Stimulated activated CD4-positive, alpha-beta T cell treated with anti-CD3 and anti-CD28 coated beads, Interleukin-4, amount 100 ng/mL, for 4 hours (primary cell): Measurements from ENCODE around the gene F2RL2.
"Not testable (repeated sequence)": the region's sequence is repeated elsewhere in the genome, so short reads cannot be mapped to it uniquely, and the experiment has no call there.

Experiments
- DNase-seq, 2 experiments: peaks; one replicate each; pipeline ENCODE4 v3.0.0-alpha.2; 2020

The F2RL2 gene

DNA sequence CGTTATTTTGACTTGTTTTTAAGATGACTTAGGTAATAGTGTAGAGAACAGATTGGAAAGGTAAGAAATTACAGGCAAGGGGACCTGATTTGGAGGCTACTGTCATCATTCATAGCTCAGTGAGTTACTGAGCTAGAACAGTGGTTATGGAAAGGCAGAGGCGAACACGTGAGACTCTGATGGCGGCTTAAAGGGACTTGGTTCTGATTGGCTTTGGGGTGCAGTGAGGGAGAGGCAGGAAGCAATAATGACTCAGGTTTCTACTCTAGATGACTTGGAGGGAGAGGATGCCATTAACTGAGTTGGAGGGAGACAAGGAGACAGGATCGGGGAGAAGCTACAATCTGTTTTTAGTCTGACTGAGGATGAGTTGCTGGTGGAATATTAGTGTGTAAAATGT is 3.0 kb downstream of the F2RL2 start:
- no peak for DNase-seq

DNA sequence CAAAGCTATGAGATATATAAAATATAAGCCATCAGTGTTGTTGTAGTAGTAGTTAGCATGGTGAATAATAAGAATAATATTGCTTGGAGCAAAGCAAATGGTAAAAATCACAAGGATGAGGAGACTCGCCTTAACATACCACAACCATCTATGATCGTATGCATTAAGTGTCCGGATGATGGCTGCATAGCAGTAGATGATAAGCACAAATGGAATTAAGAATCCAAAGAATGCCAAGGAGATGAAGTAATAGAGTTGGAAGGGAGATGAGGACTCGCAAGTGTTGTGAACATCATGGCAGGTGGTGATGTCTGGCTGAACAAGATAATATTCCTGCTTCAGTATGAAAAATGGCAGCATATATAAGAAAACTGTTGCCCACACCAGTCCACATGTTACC is 5.5 kb downstream of the F2RL2 start:
- DNase-seq, result no peak

DNA sequence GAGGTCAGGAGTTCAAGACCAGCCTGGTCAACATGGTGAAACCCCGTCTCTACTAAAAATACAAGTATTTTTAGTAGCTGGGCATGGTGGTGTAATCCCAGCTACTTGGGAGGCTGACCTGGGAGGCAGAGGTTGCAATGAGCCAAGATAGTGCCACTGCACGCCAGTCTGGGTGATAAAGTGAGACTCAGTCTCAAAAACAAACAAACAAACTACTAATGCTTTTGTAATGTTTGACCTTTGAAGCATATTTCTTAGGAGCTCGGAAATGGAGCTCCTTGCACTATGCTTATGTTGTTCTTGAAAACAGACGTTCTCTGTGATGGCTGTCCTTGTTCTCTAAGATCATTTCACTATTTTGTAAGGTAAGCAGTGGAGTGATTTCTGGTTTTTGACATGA is 6.0 kb downstream of the F2RL2 start:
- no peak for DNase-seq

DNA sequence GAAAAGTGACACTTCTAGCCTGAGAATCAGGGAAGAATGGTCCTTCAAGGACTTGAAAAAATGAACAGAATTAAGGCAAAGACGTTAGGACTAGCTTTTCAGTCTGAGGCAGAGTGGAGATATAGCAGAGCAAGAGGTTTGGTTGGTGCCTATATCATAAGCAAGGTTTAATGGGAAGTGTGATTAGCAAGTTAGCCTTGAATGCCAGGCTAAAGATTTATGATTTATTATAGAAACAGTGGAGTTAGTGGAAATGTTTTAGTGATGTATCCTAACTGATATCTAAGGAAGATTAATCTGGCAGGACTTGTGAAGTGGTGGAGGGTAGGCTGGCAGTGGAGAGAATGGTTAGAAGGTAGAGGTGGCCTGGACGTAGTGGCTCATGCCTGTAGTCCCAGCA is 7.0 kb downstream of the F2RL2 start:
- DNase-seq, result no peak

DNA sequence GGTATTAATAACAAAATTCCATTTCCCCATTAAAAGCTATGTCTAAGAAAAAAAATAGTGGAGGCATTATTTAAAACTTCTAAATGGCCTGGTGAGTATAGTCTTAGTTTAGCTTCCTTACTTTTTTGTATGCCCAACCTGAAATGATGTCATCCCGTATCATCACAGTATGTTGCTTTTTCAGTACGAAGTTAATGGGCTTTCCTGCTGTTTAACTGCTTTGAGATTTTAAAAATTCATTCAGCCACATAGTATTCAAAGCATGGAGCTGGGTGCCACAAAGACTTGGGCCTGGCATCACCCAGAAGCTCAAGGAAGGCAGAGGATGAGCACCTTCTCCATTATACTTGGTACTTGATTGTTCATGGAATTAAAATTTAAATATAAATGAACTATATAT is 7.4 kb downstream of the F2RL2 start:
- no peak for DNase-seq

DNA sequence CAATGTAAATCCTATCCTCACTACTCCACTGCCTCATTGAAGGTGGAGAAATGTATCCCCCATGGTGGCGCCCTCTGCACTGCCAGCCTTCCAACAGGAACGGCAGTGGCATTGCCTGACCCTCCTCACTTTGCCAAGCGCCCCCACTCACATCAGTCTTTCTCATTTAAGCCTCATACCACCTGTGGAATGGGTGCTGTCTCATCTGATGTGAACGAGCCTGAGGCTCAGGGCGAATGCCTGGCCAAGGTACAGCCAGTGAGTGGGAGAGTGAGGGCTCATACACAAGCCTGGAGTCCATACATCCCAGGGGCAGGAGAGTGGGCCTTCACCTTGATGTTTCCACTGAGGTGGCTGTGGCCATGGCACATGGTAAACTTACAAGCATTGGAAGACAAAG is 10.3 kb downstream of the F2RL2 start:
- DNase-seq, result no peak

DNA sequence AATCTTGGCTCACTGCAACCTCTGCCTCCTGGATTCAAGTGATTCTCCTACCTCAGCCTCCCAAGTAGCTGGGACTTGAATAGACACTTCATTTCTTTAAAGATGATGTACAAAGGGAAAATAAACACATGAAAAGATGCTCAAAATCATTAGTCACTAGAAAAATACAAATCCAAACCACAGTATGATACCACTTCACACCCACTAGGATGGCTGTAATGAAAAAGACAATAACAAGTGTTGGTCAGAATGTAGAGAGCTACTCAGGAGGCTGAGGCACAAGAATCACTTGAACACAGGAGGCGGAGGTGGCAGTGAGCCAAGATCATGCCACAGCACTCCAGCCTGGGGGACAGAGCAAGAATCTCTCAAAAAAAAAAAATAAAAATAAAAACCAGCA is 13.0 kb downstream of the F2RL2 start:
- DNase-seq, result no peak

DNA sequence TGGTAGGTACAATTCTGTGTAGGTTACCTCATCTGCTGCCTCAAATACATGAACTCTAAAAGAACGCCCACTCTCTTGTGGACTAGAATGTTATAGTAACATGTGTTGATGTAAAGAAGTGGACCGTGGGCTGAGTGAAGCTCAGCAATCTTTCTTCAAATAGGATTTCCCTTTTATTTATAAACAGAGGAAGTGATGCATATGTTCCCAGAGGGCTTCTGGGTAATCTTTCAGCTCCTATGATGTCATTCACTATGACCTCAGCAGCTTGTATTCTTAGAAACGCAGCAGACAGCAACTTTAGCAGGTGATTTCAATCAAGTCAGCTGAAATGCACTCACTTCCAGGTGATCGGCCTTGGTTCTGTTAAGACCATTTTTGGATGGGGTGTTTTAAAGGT is 14.4 kb downstream of the F2RL2 start:
- no peak for DNase-seq

DNA sequence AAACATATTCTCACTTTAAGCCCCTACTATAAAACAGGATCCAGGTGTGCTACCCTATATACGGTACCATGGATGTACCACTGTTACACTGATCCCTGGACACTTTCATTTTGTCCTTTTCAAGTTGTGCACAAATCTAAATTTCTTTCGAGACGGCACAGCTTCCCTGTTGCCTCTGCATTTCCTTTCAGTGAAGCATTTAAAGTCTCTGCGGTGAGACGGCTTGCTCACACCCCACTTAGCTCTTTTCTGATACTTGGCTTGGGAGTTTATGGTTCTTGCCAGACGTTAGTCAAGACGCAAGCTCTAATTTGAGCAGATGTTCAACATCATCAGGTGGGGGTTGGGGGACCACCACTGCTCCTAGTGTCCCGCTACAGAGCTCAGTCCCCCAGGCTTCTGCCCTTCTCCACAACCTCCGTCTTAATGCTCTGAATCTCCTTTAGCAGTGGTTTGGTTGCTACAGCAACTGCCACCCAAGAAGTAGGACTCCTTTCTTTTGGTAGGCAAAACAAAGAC is 15.8 kb downstream of the F2RL2 start:
- no peak for DNase-seq

DNA sequence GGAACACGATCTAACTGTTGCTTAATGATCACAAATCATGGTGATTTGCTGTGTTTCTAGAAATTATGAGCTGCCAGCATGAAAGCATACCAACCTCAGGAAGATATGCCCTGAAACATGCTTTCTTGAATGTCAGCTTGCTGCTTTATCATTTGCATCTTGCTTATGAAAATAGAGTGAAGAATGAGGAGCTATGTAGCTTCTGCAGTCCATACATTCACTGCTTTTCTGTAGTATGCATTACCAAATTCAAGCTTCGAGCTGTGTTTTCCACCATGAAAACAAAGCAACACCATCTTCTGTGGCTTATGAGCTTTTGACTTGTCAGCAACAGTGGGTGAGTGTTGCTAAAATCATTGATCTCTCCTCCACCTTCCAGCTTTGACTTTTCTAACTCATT is 16.5 kb downstream of the F2RL2 start:
- no peak for DNase-seq

DNA sequence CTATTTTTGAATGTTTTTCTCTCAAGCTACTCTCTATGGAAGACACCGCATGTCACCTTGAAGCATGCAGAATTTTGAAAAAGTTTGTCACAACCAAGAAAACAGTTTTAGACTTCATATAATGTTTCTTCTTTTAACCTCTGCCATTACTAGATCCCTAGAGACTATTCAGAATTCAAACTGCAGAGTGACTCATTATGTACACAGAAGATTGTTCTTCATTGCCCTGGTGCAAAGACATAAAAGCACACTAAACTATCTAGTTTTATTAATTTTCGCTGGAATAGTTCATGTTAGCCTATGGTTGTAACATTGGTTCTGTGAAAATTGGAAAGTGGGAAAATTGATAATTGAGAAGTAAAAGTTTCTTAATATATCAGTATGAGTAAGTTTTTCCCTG is 18.4 kb downstream of the F2RL2 start:
- no peak for DNase-seq

DNA sequence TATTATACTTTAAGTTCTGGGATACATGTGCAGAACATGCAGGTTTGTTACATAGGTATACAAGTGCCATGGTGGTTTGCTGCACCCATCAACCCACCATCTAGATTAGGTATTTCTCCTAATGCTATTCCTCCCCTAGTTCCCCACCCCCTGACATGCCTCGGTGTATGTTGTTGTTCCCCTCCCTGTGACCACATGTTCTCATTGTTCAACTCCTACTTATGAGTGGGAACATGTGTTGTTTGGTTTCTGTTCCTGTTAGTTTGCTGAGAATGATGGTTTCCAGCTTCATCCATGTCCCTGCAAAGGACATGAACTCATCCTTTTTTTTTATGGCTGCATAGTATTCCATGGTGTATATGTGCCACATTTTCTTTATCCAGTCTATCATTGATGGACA is 19.2 kb downstream of the F2RL2 start:
- DNase-seq, result not testable (repeated sequence)

DNA sequence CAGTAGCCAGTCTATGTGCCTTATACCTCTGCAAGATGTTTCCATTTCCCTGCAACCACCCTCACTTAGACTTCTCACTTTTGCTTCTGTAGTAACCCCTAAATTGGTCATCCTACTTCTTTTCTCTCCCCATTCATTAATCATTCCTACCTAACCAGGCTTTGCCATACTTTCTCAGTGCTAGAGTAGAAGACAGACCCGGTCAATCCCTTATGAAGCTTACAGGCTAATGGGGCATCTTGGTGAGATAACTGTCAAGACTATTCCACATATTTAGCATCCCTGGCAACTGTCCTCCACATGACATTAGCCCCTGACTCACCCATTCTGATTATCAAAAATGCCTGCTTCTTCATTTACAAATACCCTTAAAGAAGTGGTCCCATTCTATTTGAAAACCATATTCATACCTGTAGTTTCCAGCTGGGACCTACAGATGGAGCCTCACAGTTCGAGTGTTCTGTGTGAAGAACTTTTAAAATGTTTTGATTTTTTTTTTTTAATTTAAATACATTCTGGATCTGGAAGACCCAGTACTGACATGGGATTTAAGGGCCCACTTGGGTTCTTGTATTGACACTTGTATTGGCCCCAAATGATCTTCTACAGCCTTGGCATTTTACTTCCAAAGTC is 21.0 kb downstream of the F2RL2 start:
- DNase-seq, result no peak

DNA sequence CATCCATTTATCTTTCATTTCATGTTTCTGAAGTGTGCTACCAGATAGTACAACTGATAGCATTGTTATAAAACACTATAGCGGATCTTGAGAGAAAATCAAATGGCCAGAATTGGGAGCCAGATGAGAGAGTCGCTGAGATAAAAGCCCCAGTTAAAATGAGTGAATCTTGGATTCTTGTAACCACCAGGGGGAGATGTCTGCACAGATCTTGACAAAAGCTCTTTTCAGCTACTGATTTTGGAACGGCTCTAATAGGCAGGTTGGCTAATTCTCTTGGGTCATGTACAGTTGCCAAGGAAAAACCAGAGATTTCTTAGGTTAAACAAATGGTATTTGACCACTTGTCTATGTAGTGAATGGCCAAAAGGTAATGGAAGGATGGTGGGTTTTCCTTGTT is 21.7 kb downstream of the F2RL2 start:
- DNase-seq, result peak in 1 of 2 experiments; percentile 4

DNA sequence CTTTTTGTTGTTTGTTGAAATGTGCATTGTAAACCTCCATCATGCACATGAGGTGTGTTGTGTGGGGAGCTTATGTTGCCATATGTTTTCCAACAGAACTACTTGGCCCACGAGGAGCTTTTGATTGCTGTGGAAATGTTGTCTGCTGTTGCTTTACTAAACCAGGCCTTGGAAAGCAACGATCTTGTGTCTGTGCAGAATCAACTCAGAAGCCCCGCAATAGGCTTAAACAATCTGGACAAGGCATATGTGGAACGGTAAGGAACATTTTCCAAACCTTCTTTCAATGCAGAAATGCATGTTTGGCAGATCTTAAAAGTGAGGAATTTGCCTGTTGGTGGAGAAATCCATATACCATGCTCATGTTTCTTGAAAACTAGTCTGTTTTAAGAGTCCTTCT is 22.5 kb downstream of the F2RL2 start:
- no peak for DNase-seq

DNA sequence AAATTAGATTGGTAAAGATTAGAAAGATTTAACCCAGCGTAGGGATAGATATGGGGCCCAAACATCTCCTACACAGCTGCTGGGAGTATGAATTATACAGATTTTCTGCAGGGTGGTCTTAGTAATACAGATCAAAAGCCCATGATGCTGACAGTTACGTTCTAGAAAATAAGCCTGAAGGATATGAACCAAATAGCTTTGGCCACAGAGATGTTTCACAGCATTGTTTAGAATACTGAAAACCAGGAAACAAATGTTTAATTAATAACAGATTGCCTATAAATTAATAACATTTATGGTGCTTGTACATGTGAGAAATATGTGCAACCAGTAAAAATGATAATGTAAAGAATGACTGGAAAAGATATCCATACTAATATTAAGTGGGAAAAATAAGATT is 24.7 kb downstream of the F2RL2 start:
- no peak for DNase-seq

DNA sequence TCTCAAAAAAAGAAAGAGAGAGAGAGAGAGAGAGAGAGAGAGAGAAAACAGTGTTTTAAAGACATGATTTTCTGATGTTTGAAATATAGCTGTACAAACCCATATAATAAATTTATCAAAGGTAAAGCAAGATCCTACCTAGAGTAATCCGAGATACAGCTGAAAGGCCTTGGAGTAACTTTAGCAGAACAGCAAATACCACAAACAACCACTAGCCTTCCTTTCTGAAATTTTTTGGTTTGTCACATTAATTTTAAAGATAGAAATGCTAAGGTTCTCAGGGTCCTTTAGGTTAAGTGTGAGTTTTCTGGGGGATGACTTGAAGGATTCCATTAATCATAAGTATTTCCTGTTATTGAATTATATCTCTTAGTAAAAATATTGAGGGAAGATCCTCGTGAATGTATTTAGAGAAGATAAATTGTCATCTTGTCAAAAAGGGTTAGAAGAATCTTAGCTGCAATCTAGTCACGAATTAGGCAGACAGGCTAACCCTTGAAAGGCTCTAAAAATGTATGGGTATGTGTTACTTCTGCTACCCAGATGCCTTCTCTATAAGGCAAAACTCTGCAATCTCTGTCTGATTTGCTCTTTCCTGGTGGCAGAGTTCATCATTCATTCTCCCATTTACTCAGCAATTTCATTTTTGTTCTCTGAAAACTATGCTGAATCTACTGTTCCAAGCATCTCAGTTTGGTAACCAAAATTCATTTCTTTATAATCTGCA is 27.3 kb downstream of the F2RL2 start:
- DNase-seq, result no peak

DNA sequence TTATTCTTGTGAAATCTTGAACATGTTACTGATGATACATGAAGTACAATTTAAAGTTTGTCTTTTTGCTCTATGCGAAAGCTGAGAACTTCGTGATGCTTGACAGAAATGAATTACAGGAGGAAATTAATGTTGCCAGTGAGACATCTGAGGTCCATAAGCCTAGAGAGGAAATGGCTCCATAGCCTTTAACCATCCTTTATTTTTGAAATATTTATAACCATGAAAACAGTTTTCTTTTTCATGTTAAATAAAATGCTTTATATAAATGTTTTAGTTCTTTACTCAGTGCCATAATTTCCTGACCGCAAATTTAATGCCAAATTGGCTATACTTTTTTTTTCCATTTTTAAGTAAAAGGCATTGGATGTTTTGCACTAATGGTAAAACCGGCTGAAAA is 29.1 kb downstream of the F2RL2 start:
- DNase-seq, result no peak

DNA sequence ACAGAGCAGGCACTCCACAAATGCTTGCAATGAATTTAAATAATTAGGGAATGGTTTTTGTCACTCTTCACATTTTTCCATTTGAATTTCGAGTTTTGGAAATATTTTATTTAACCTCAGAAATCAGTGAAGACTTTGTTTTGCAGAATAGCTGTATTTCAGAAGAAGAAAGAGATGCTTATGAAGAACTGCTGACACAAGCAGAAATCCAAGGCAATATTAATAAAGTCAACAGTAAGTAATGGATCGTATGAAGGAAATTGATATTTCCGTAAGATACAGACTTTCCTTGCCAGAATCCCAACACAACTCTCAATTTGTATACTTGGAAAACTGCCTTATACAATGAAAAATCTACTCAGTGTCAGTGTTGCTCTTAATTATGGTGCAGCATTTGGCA is 30.5 kb downstream of the F2RL2 start:
- no peak for DNase-seq

DNA sequence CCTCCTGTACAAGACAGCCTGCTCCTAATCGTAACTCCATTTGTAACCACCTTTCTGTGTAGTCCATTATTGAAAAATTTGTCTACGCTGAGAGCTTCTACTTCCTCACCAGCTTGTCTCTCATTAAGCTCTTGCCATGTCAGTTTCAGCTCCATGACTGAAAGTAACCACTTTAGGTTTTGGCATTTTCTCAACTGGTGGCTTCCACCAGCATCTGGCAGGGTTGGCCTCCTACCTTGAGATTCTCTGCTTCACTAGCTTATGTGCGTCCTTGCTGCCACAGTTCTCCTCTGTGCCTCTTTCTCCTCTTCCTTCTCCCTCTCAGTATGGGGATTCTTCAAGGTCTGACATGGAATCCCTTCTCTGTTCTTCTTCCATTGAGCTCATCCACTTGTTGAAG is 31.8 kb downstream of the F2RL2 start:
- no peak for DNase-seq

DNA sequence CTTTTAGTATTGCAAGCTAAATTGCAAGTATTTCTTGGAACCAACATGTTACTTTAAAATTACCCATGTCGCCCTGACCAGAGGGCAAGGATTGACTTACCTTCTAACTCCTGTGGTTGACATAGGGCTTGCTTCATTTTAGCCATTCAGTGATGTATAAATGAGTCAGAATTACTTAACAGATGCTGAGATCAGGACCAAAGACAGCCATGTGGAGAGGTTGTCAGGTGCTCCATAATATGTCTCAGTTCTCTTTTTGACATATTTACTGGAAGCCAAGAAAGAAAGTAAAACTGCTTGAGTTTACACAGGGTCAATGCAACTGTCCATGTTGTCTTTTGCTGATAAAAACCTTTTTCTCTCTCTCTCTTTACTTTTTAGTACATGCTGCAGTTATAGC is 33.2 kb downstream of the F2RL2 start:
- DNase-seq, result no peak

DNA sequence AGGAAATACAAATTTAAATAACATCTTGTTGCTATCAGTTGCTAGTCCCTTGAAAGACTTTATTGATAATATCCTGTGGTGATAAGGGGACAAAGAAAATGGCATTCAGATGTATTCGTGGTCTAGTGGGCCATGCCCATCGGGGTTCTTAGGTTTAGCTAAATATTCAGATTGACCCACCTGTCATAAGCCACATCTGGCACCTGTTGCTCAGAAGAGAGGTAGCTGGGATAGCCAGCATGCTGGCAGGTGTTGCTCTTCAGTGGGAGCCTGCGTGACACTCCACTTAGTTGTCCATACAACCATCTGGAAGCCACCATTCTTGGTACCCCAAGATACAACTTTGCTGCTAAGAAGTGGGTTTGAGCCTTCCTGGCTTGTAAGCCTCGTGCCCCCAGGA is 36.7 kb downstream of the F2RL2 start:
- no peak for DNase-seq

DNA sequence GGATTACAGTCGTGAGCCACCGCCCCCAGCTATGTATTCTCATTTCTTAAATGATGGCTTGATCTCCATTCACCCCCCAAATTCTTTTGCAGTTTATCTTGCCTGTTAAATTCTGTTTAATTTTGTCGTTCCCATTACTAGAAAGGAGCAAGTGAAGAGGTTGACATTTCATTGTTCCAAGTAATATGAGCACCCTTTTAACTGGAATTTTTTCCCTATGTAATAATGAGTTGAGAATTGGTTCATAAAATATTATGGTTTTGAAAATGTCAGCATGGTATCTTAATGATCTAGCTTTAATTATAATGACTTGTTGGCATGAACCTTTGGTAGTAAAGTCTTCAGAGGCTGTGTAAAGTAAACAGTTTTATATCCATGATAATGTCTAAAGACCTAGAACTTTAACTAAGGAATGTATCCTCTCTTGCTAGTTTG is 37.4 kb downstream of the F2RL2 start:
- DNase-seq, result no peak

DNA sequence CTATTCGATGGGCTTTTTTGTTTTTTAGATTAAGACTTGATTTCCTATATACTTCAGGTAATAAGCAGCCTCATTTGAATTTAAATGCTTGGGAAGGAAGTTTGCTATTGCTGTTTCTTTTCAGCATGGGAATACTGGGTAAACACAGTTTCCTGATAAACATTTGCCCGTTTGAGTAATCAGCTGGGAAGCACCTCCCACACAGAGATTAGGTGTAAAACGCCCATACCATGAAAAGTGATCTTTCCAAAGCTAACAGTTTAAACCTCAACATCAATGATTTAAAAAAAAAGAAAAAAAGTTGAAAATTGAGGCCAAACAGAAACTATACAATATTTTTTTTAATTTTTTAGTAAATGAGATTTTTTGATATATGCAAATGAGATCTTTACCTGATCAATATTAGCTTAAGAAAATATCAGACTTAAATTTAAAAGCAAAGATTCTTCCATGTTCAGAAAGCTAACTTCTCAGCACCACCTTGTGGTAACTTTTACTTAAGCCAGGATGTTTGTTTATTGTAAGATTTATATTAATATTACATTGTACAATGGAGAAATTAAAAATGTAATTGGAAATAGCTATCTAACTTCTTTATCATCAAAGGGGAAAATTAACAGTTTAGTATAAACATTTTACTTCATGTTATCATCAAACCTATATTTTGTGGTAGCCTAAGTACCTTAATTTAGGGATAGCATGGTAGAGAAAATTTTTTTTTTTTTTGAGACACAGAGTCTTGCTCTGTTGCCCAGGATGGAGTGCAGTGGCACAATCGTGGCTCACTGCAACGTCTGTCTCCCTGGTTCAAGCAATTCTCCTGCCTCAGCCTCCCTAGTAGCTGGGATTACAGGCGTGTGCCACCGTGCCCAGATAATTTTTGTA is 39.8 kb downstream of the F2RL2 start:
- DNase-seq, result no peak
